ENCODE data around the gene USP22. TPM values are rescaled to one million over a fixed set of nuclear protein-coding genes. Genes with fewer than 3 reads are reported as not detected.

The USP22 gene
- total and polyA plus RNA-seq, 7 donors, result 46.4 to 287 (median 150) TPM

GRCh38 chr17:21019976-21020586, 22.7 kb downstream of the USP22 start:
- 39 to 57% (median 49%) methylated on average over 6 of the region's 6 CpGs for WGBS, 3 donors
- no peak overlapping the region for H3K4me3 ChIP-seq
- peaks cover 9 to 76% of the 10 kb centered on the region in 2 donors for H3K36me3 ChIP-seq (ENCODE audit: insufficient read depth in 1 of 2, low read depth in 1 of 2)
- ATAC-seq, result peak; percentile 66 to 81 (median 72)
- H3K9me3 ChIP-seq, result no peaks in the 10 kb centered on the region
- peak overlapping the region; percentile 67 for H3K27ac ChIP-seq
- peak; percentile 48 for TF ChIP-seq CTCF (IDR thresholded peaks at IDR 0.05)
- intact Hi-C loops (cut with DNase I), result loop anchor here in 1 of 2 donors (2.0 kb wide), 1 partner anchor 19 kb away; no protein-coding TSS in a partner anchor
- DNase-seq, result peak; percentile 55 to 80
- H3K27me3 ChIP-seq (ENCODE audit: insufficient read depth in 3 of 3, low read length in 2 of 3), result no peaks in the 10 kb centered on the region
- H3K4me1 ChIP-seq, result peaks cover 50% of the 10 kb centered on the region

- peaks cover 9 to 76% of the 10 kb centered on the region in 2 donors for H3K36me3 ChIP-seq (ENCODE audit: insufficient read depth in 1 of 2, low read depth in 1 of 2)
- H3K4me3 ChIP-seq, result no peak overlapping the region
- peaks cover 38% of the 10 kb centered on the region for H3K4me1 ChIP-seq
- H3K27ac ChIP-seq, result no peak overlapping the region
- WGBS, 3 donors, result 81 to 85% (median 84%) methylated on average over 9 of the region's 9 CpGs
- intact Hi-C loops (cut with DNase I), result no loop called here
- ATAC-seq (no peak), DNase-seq (no peak)
- H3K9me3 ChIP-seq, result no peaks in the 10 kb centered on the region
- no peak for TF ChIP-seq CTCF (IDR thresholded peaks at IDR 0.05)
- no peaks in the 10 kb centered on the region for H3K27me3 ChIP-seq (ENCODE audit: insufficient read depth in 3 of 3, low read length in 2 of 3)
Observed at GRCh38 chr17:21018894-21019293, 23.9 kb downstream of the USP22 start.

- peaks cover 32% of the 10 kb centered on the region for H3K4me1 ChIP-seq
- intact Hi-C loops (cut with DNase I), result no loop called here
Observed at GRCh38 chr17:21017861-21018260, 24.9 kb downstream of the USP22 start.

GRCh38 chr17:21017256-21017655, 25.6 kb downstream of the USP22 start:
- WGBS, 3 donors, result 90 to 91% (median 90%) methylated on average over 15 of the region's 15 CpGs
- H3K4me3 ChIP-seq, result no peak overlapping the region
- DNase-seq (peak in 1 of 2 donors; percentile 49), ATAC-seq (no peak)
- no peaks in the 10 kb centered on the region for H3K9me3 ChIP-seq
- peaks cover 26% of the 10 kb centered on the region for H3K4me1 ChIP-seq
- no peak for TF ChIP-seq CTCF (IDR thresholded peaks at IDR 0.05)
- H3K27me3 ChIP-seq (ENCODE audit: insufficient read depth in 3 of 3, low read length in 2 of 3), result no peaks in the 10 kb centered on the region
- intact Hi-C loops (cut with DNase I), result no loop called here
- peaks cover 13 to 90% of the 10 kb centered on the region in 2 donors for H3K36me3 ChIP-seq (ENCODE audit: insufficient read depth in 1 of 2, low read depth in 1 of 2)
- no peak overlapping the region for H3K27ac ChIP-seq

More at GRCh38 chr17:21017861-21018260, 24.9 kb downstream of the USP22 start:
- ATAC-seq (no peak), DNase-seq (peak in 1 of 2 donors; percentile 22)
- Histone ChIP-seq H3K9me3 (no peaks in the 10 kb centered on the region), H3K4me3 (no peak overlapping the region), H3K27ac (no peak overlapping the region), H3K36me3 (ENCODE audit: insufficient read depth in 1 of 2, low read depth in 1 of 2) (peaks cover 13 to 84% of the 10 kb centered on the region in 2 donors), H3K27me3 (ENCODE audit: insufficient read depth in 3 of 3, low read length in 2 of 3) (no peaks in the 10 kb centered on the region)
- WGBS, 3 donors, result 78 to 88% (median 85%) methylated on average over 10 of the region's 10 CpGs
- TF ChIP-seq CTCF (IDR thresholded peaks at IDR 0.05), result no peak

- no peak for DNase-seq
- Histone ChIP-seq H3K36me3 (ENCODE audit: insufficient read depth in 1 of 2, low read depth in 1 of 2) (peaks cover 13 to 95% of the 10 kb centered on the region in 2 donors), H3K4me1 (peaks cover 22% of the 10 kb centered on the region), H3K27me3 (ENCODE audit: insufficient read depth in 3 of 3, low read length in 2 of 3) (no peaks in the 10 kb centered on the region), H3K4me3 (no peak overlapping the region), H3K9me3 (no peaks in the 10 kb centered on the region), H3K27ac (no peak overlapping the region)
- TF ChIP-seq CTCF (IDR thresholded peaks at IDR 0.05), result no peak
- no peak for ATAC-seq
- WGBS, 3 donors, result 85 to 88% (median 86%) methylated on average over 7 of the region's 7 CpGs
- intact Hi-C loops (cut with DNase I), result no loop called here
Observed at GRCh38 chr17:21016826-21017225, 26.0 kb downstream of the USP22 start.

Measured in psoas muscle (tissue), 8 donors.